Stimulated activated CD8-positive, alpha-beta memory T cell treated with anti-CD3 and anti-CD28 coated beads, Interleukin-12 subunit alpha, Interleukin-12 subunit beta, amount 100 ng/mL, for 1 hour (primary cell): ENCODE results near the gene CEP85.
"Not testable (repeated sequence)": the region's sequence is repeated elsewhere in the genome, so short reads cannot be mapped to it uniquely, and the experiment has no call there.

ENCODE experiments used
- DNase-seq: peaks from one replicate; pipeline ENCODE4 v3.0.0-alpha.2; 2020; ENCODE audit warnings: low read depth

The CEP85 gene

GRCh38 chr1:26225033-26225831 lies 8.8 kb upstream of the CEP85 start:
- no peak for DNase-seq

- not testable (repeated sequence) for DNase-seq
Observed at GRCh38 chr1:26230682-26231081, 3.3 kb upstream of the CEP85 start.

- no peak for DNase-seq
Observed at GRCh38 chr1:26234644-26235370, 807 bp downstream of the CEP85 start.

- no peak for DNase-seq
Observed at GRCh38 chr1:26237230-26237966, 3.4 kb downstream of the CEP85 start.

- DNase-seq = no peak
Observed at GRCh38 chr1:26239936-26240335, 5.9 kb downstream of the CEP85 start.

GRCh38 chr1:26252718-26253117 lies 18.7 kb downstream of the CEP85 start:
- DNase-seq = no peak

GRCh38 chr1:26254404-26254803 lies 20.4 kb downstream of the CEP85 start:
- DNase-seq = no peak

GRCh38 chr1:26257222-26257621 lies 23.2 kb downstream of the CEP85 start:
- no peak for DNase-seq

- DNase-seq = no peak
Observed at GRCh38 chr1:26259005-26259404, 25.0 kb downstream of the CEP85 start.

- DNase-seq = no peak
Observed at GRCh38 chr1:26259578-26259977, 25.6 kb downstream of the CEP85 start.

- no peak for DNase-seq
Observed at GRCh38 chr1:26263212-26263611, 29.2 kb downstream of the CEP85 start.

- no peak for DNase-seq
Observed at GRCh38 chr1:26265405-26265804, 31.4 kb downstream of the CEP85 start.

- no peak for DNase-seq
Observed at GRCh38 chr1:26268290-26269197, 34.5 kb downstream of the CEP85 start.

- no peak for DNase-seq
Observed at GRCh38 chr1:26269198-26269550, 35.2 kb downstream of the CEP85 start.

- DNase-seq = no peak
Observed at GRCh38 chr1:26274801-26275425, 40.9 kb downstream of the CEP85 start.

- peak; percentile 61 for DNase-seq
Observed at GRCh38 chr1:26275580-26276431, 41.8 kb downstream of the CEP85 start.

- no peak for DNase-seq
Observed at GRCh38 chr1:26276432-26276838, 42.4 kb downstream of the CEP85 start.

- DNase-seq = no peak
Observed at GRCh38 chr1:26277261-26277661, 43.3 kb downstream of the CEP85 start.

- DNase-seq = no peak
Observed at GRCh38 chr1:26277719-26278118, 43.7 kb downstream of the CEP85 start.

- DNase-seq = no peak
Observed at GRCh38 chr1:26278303-26278702, 44.3 kb downstream of the CEP85 start.
